GM12873 (cell line): ENCODE data around the gene PPFIA3.

Experiments
- CTCF ChIP-seq: IDR thresholded peaks from 2 replicates; pipeline ENCODE4 v1.5.1; 2012; ENCODE audit warnings: low read depth, mild to moderate bottlenecking, moderate library complexity, low read length, control low read depth; ENCODE audit not compliant: insufficient read depth; ENCODE audit errors: missing control alignments

The PPFIA3 gene

GRCh38 chr19:49151267-49152118 lies 32.1 kb downstream of the PPFIA3 start:
- TF ChIP-seq CTCF = no peak

- no peak for TF ChIP-seq CTCF
Observed at GRCh38 chr19:49152119-49152550, 32.8 kb downstream of the PPFIA3 start.

- no peak for TF ChIP-seq CTCF
Observed at GRCh38 chr19:49153167-49153809, 33.9 kb downstream of the PPFIA3 start.

- TF ChIP-seq CTCF = no peak
Observed at GRCh38 chr19:49154279-49154678, 34.9 kb downstream of the PPFIA3 start.

GRCh38 chr19:49155005-49155819 lies 35.9 kb downstream of the PPFIA3 start, which contains the start of gene HRC:
Gene HRC, minus strand, starts transcription at chr19:49155396. Its CDS starts 159 bp downstream, at chr19:49155237.
- no peak for TF ChIP-seq CTCF

- no peak for TF ChIP-seq CTCF
Observed at GRCh38 chr19:49155820-49156346, 36.5 kb downstream of the PPFIA3 start.
